ENCODE results near the gene FAT1.

GRCh38 chr4:186725469-186726425 lies 2.1 kb upstream of the FAT1 start:
- TF ChIP-seq ZNF274 (IDR thresholded peaks at IDR 0.05; ENCODE audit: low read depth, low read length) (no peak), YY1 (IDR thresholded peaks at IDR 0.05; ENCODE audit: insufficient read depth, insufficient read length) (no peak)

Data from NT2/D1 (cell line).